ENCODE data around the gene CR1L. TPM values are rescaled to one million over a fixed set of nuclear protein-coding genes. Genes with fewer than 3 reads are reported as not detected.
"Not testable (repeated sequence)": the region's sequence is repeated elsewhere in the genome, so short reads cannot be mapped to it uniquely, and the experiment has no call there.

Gene CR1L
- total RNA-seq, 2 experiments from 2014 or later: not detected

- H3K36me3 Mint-ChIP-seq: no peaks in the 10 kb centered on the region
- POLR2A ChIA-PET: no interaction called here
Measured at GRCh38 chr1:207670997-207671396, 26.1 kb downstream of the CR1L start.

GRCh38 chr1:207672522-207673130, 27.7 kb downstream of the CR1L start:
- no peaks in the 10 kb centered on the region for H3K9me3 Mint-ChIP-seq
- DNase-seq: no peak
- peaks cover 49% of the 10 kb centered on the region for H3K27me3 Mint-ChIP-seq
- intact Hi-C loops (cut with micrococcal nuclease): no loop called here
- peaks cover 2% of the 10 kb centered on the region for H3K4me1 Mint-ChIP-seq (ENCODE audit: low read depth)
- H3K36me3 Mint-ChIP-seq: no peaks in the 10 kb centered on the region
- no peak overlapping the region for H3K27ac Mint-ChIP-seq
- no peak overlapping the region for H3K4me3 Mint-ChIP-seq
- CTCF ChIA-PET: interaction anchor here (0.6 kb wide), 1 partner anchor 122 kb away, joined by 3 read pairs; no protein-coding TSS in a partner anchor
- POLR2A ChIA-PET: no interaction called here

More at GRCh38 chr1:207670997-207671396, 26.1 kb downstream of the CR1L start:
- Mint-ChIP-seq H3K9me3 (peaks cover 5% of the 10 kb centered on the region), H3K27ac (no peak overlapping the region), H3K4me1 (ENCODE audit: low read depth) (peaks cover 2% of the 10 kb centered on the region), H3K27me3 (peaks cover 63% of the 10 kb centered on the region), H3K4me3 (no peak overlapping the region)
- intact Hi-C loops (cut with micrococcal nuclease): no loop called here
- CTCF ChIA-PET: no interaction called here
- no peak for DNase-seq

GRCh38 chr1:207673399-207673798, 28.5 kb downstream of the CR1L start:
- H3K4me1 Mint-ChIP-seq (ENCODE audit: low read depth): peaks cover 2% of the 10 kb centered on the region
- intact Hi-C loops (cut with micrococcal nuclease): no loop called here
- ChIA-PET POLR2A (no interaction called here), CTCF (interaction anchor here (1.4 kb wide), 2 partner anchors 19 to 53 kb away, joined by 3 to 6 read pairs; no protein-coding TSS in a partner anchor)
- H3K4me3 Mint-ChIP-seq: no peak overlapping the region
- no peaks in the 10 kb centered on the region for H3K36me3 Mint-ChIP-seq
- peaks cover 46% of the 10 kb centered on the region for H3K27me3 Mint-ChIP-seq
- H3K27ac Mint-ChIP-seq: no peak overlapping the region
- H3K9me3 Mint-ChIP-seq: no peaks in the 10 kb centered on the region
- DNase-seq: no peak

GRCh38 chr1:207676153-207676552, 31.2 kb downstream of the CR1L start:
- no peak for DNase-seq
- CTCF ChIA-PET: interaction anchor here (0.6 to 0.9 kb wide), 2 partner anchors 56 to 287 kb away, joined by 3 to 4 read pairs; no protein-coding TSS in a partner anchor
- Mint-ChIP-seq H3K36me3 (no peaks in the 10 kb centered on the region), H3K9me3 (no peaks in the 10 kb centered on the region), H3K4me3 (no peak overlapping the region), H3K4me1 (ENCODE audit: low read depth) (peaks cover 2% of the 10 kb centered on the region), H3K27ac (no peak overlapping the region), H3K27me3 (peaks cover 24% of the 10 kb centered on the region)
- POLR2A ChIA-PET: interaction anchor here (0.7 kb wide), 1 partner anchor 12 kb away, joined by 3 read pairs; no protein-coding TSS in a partner anchor
- intact Hi-C loops (cut with micrococcal nuclease): no loop called here

GRCh38 chr1:207680590-207681388, 35.9 kb downstream of the CR1L start:
- H3K4me1 Mint-ChIP-seq (ENCODE audit: low read depth); H3K9me3 Mint-ChIP-seq; CTCF ChIA-PET; intact Hi-C loops (cut with micrococcal nuclease); H3K36me3 Mint-ChIP-seq; DNase-seq; H3K27ac Mint-ChIP-seq; H3K4me3 Mint-ChIP-seq; POLR2A ChIA-PET: not testable (repeated sequence)
- peaks cover 11% of the 10 kb centered on the region for H3K27me3 Mint-ChIP-seq

GRCh38 chr1:207682872-207683434, 38.0 kb downstream of the CR1L start:
- intact Hi-C loops (cut with micrococcal nuclease); CTCF ChIA-PET: not testable (repeated sequence)

GRCh38 chr1:207690551-207690950, 45.6 kb downstream of the CR1L start:
- CTCF ChIA-PET; H3K27ac Mint-ChIP-seq; intact Hi-C loops (cut with micrococcal nuclease); H3K4me3 Mint-ChIP-seq; POLR2A ChIA-PET; H3K27me3 Mint-ChIP-seq; H3K4me1 Mint-ChIP-seq (ENCODE audit: low read depth); DNase-seq; H3K9me3 Mint-ChIP-seq; H3K36me3 Mint-ChIP-seq: not testable (repeated sequence)

More at GRCh38 chr1:207682872-207683434, 38.0 kb downstream of the CR1L start:
- DNase-seq; H3K27me3 Mint-ChIP-seq; H3K9me3 Mint-ChIP-seq; H3K27ac Mint-ChIP-seq; H3K4me1 Mint-ChIP-seq (ENCODE audit: low read depth); POLR2A ChIA-PET; H3K36me3 Mint-ChIP-seq; H3K4me3 Mint-ChIP-seq: not testable (repeated sequence)

GRCh38 chr1:207691010-207691409, 46.1 kb downstream of the CR1L start:
- H3K27ac Mint-ChIP-seq: no peak overlapping the region

GRCh38 chr1:207691841-207692240, 46.9 kb downstream of the CR1L start:
- POLR2A ChIA-PET: no interaction called here
- peaks cover 13% of the 10 kb centered on the region for H3K27me3 Mint-ChIP-seq
- intact Hi-C loops (cut with micrococcal nuclease): no loop called here
- no peaks in the 10 kb centered on the region for H3K4me1 Mint-ChIP-seq (ENCODE audit: low read depth)
- H3K27ac Mint-ChIP-seq: no peak overlapping the region
- H3K9me3 Mint-ChIP-seq: no peaks in the 10 kb centered on the region
- no peaks in the 10 kb centered on the region for H3K36me3 Mint-ChIP-seq
- CTCF ChIA-PET: no interaction called here
- DNase-seq: no peak
- no peak overlapping the region for H3K4me3 Mint-ChIP-seq

More at GRCh38 chr1:207691010-207691409, 46.1 kb downstream of the CR1L start:
- peaks cover 13% of the 10 kb centered on the region for H3K27me3 Mint-ChIP-seq
- intact Hi-C loops (cut with micrococcal nuclease): no loop called here
- ChIA-PET POLR2A (no interaction called here), CTCF (no interaction called here)
- no peaks in the 10 kb centered on the region for H3K4me1 Mint-ChIP-seq (ENCODE audit: low read depth)
- DNase-seq: no peak
- no peaks in the 10 kb centered on the region for H3K36me3 Mint-ChIP-seq
- no peak overlapping the region for H3K4me3 Mint-ChIP-seq
- no peaks in the 10 kb centered on the region for H3K9me3 Mint-ChIP-seq

GRCh38 chr1:207692291-207692690, 47.4 kb downstream of the CR1L start:
- intact Hi-C loops (cut with micrococcal nuclease); DNase-seq: not testable (repeated sequence)

GRCh38 chr1:207695891-207696290, 51.0 kb downstream of the CR1L start:
- Mint-ChIP-seq H3K4me3 (no peak overlapping the region), H3K9me3 (no peaks in the 10 kb centered on the region), H3K27me3 (peaks cover 15% of the 10 kb centered on the region), H3K27ac (no peak overlapping the region), H3K36me3 (no peaks in the 10 kb centered on the region), H3K4me1 (ENCODE audit: low read depth) (no peaks in the 10 kb centered on the region)
- DNase-seq: no peak
- CTCF ChIA-PET: interaction anchor here (0.6 to 0.7 kb wide), 2 partner anchors 101 to 117 kb away, joined by 3 to 7 read pairs; no protein-coding TSS in a partner anchor
- POLR2A ChIA-PET: no interaction called here
- intact Hi-C loops (cut with micrococcal nuclease): loop anchor here (5.0 kb wide), 1 partner anchor 101 kb away; no protein-coding TSS in a partner anchor

More at GRCh38 chr1:207692291-207692690, 47.4 kb downstream of the CR1L start:
- H3K4me1 Mint-ChIP-seq (ENCODE audit: low read depth); POLR2A ChIA-PET; H3K27ac Mint-ChIP-seq; CTCF ChIA-PET; H3K9me3 Mint-ChIP-seq; H3K36me3 Mint-ChIP-seq; H3K4me3 Mint-ChIP-seq: not testable (repeated sequence)
- H3K27me3 Mint-ChIP-seq: peaks cover 13% of the 10 kb centered on the region

GRCh38 chr1:207698822-207699483, 54.0 kb downstream of the CR1L start:
- H3K4me1 Mint-ChIP-seq (ENCODE audit: low read depth): no peaks in the 10 kb centered on the region
- CTCF ChIA-PET: interaction anchor here (0.6 to 2.3 kb wide), 10 partner anchors 11 to 282 kb away, joined by 3 to 24 read pairs (median 3); no protein-coding TSS in a partner anchor
- DNase-seq: peak; percentile 66
- no peak overlapping the region for H3K4me3 Mint-ChIP-seq
- H3K36me3 Mint-ChIP-seq: no peaks in the 10 kb centered on the region
- no peaks in the 10 kb centered on the region for H3K9me3 Mint-ChIP-seq
- intact Hi-C loops (cut with micrococcal nuclease): loop anchor here (5.0 kb wide), 1 partner anchor 98 kb away; no protein-coding TSS in a partner anchor
- H3K27me3 Mint-ChIP-seq: peaks cover 13% of the 10 kb centered on the region
- POLR2A ChIA-PET: no interaction called here
- no peak overlapping the region for H3K27ac Mint-ChIP-seq

Measured in activated CD4-positive, alpha-beta memory T cell treated with anti-CD3 and anti-CD28 coated beads for 36 hours (primary cell).